Measurements from ENCODE around the gene RNF123.
"Not testable (repeated sequence)": the region's sequence is repeated elsewhere in the genome, so short reads cannot be mapped to it uniquely, and the experiment has no call there.

The RNF123 gene

DNA sequence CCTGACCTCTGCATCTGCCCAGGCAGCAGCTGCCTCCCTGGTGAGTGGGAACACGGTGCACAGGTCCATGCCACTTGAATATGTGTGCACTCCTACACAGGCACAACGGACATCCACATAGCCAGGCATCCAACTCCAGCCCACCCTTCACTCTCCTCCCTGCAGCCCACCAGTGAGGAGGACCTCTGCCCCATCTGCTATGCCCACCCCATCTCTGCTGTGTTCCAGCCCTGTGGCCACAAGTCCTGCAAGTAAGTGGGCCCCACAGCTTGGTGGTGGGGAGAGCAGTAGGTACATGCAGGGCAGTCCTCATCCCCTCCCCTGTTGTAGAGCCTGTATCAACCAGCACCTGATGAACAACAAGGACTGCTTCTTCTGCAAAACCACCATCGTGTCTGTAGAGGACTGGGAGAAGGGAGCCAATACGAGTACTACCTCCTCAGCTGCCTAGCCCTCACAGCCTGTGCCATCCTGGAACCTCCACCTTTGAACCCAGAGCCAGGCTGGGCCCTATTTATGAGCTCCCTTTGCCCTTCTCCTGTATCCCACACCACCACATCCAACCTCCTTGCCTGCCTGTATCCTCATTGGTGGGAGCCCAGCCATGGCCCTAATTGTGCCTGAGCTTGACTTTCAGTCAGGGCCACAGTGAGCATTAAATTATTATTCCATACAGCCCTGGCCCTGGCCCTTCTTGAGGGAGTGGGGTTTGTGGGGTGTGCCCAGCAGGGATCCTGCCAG, 31.7 kb downstream of the RNF123 start:
- DNase-seq (ENCODE audit: low read depth), result no peak

DNA sequence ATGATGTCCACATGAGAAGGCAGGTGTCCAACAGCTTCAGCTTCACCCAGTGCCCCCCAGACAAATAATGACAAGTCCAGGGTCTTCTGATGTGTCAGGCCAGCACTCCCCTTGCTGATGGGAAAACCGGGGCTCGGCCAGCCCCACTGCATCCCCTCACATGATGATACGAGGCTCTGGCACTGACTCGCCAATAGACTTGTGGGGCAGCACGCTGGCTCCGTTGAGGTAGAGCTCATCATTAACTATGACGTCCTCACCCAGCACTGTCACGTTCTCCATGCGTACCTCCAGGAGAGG, 32.2 kb downstream of the RNF123 start:
- DNase-seq (ENCODE audit: low read depth), result no peak

DNA sequence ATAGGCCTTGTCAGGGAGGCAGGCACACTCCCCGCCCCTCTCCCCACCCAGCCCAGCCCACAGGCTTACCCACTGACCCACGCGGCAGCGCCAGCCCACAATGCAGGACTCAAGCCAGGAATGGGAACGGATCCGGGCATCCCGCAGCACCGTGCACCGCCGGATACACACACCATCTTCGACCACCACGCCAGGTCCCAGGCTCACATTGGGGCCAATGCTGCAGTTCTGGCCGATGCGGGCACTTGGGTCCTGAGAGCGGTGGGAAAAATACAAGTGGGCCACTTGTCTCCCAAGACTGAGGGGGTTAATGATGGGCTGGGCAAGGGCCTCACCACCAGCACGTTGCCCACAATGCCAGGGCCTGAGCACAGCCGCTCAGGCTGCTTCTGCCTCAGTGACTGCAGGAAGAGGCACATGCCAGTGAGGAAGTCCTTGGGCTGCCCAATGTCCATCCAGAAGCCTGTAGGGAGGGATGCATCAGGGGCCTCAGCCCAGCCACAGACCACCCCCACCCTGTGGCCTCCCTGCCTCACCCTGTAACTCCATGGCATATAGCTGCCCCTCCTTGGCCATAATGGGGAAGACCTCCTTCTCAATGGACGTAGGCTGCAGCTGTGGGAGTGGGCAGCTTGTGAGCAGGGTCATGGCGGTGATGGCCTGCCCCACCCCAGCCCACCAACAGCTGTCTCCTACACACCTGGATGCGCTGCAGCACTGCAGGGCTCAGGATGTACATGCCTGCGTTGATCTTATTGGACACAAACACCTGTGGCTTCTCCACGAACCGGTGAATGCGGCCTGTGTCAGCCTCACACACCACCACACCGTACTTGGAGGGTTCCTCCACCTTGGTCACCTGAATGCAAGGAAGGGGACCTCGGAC, 32.8 kb downstream of the RNF123 start:
- DNase-seq (ENCODE audit: low read depth), result no peak

DNA sequence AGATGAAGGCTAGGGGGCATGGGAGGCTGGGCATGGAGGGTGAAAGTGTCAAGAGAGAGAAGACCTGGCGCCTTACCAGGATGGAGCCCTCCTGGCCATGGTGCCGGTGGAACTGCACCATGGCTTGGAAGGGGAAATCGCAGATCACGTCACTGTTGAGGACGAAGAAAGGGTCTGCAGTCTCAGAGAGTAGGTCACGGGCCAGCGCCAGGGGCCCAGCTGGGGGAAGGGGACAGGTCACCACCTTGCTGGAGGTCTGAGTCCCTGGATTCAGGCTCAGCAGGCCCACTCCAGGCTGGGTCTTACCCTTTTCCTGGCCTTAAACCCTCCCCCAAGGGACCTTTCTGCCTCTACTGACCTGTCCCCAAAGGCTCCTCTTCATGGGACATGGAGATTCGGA, 33.5 kb downstream of the RNF123 start:
- DNase-seq (ENCODE audit: low read depth), result no peak

DNA sequence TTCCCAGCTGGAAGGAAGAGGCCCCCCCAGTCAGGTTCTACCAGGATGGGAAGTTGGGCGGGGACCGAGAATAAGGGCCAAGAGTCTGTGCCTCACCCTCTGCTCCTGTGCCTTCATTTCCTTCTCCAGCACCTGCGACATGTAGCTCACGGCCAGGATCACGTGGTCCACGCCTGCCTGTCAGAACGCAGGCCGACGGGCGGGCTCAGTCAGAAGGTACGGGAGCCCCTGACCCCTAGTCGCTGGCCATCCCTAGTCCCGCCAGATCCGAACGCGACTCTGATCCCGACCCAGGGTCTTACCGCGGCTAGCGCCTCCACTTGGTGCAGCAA, 33.9 kb downstream of the RNF123 start:
- no peak for DNase-seq (ENCODE audit: low read depth)

DNA sequence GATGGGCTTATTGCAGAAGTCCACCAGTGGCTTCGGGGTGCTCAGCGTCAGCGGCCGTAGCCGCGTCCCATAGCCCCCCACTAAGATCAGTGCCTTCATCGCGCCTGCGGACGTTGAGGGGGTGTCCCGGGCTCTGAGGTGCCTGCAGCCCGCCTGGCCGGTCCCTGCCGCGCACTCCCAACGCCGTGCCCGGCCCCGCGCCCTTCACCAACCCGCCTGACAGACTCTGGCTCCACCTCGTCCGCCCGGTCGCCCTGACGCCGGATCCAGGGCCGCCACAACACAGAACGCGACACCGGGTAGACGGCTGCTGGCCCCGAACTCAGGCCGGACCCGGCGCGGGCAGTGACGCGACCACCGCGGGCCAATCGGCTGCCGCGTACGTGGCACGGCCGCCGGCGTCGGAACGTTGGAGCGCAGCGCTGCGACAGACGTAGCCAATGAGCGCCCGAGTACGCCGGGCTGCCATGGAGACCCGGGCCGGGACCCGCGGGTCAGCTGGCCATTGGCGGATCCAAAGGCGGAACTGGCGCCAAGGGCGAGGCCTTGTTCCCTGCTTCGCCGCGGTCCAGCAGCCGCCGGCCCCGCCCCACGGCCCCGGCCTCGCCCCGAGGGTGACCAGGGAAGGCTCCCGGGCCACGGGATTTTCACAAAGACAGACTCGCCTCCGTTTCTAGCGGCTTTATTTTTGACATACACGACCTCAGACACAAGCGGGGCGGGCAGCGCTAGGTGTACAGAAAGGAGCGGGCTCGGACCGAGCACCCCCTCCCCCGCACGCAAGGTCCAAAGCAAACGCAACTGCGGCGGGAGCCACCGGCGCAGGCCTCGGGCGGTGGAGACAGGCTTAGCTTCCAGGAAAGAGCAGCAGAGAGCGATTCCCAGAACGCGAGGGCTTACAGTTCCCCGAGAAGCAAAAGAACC, 34.5 kb downstream of the RNF123 start, which contains the start of gene GMPPB:
TSS of gene GMPPB (minus strand) at position 324 of the 924 bp plus-strand sequence. CDS start at position 99, 225 bp downstream.
- DNase-seq (ENCODE audit: low read depth), result peak; percentile 95

DNA sequence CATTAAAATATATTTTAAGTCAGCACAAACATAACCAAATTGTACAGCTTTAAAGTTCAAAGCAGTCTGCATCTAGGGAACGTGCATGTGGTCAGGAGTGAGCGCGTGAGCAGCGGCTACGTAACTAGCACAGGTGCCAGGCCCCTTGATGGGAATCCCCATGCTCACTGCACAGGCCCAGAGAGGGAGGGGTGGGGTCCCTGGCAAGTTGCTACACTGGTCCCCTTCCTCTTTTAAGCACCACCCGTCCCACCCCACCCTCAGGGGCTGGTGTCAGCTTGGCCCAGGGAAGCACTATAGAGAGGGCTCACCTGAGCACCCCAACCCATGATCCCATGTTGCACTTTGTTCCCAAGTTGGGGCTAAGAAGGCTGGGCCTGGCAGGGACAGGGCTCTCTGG, 35.2 kb downstream of the RNF123 start:
- DNase-seq (ENCODE audit: low read depth), result no peak

DNA sequence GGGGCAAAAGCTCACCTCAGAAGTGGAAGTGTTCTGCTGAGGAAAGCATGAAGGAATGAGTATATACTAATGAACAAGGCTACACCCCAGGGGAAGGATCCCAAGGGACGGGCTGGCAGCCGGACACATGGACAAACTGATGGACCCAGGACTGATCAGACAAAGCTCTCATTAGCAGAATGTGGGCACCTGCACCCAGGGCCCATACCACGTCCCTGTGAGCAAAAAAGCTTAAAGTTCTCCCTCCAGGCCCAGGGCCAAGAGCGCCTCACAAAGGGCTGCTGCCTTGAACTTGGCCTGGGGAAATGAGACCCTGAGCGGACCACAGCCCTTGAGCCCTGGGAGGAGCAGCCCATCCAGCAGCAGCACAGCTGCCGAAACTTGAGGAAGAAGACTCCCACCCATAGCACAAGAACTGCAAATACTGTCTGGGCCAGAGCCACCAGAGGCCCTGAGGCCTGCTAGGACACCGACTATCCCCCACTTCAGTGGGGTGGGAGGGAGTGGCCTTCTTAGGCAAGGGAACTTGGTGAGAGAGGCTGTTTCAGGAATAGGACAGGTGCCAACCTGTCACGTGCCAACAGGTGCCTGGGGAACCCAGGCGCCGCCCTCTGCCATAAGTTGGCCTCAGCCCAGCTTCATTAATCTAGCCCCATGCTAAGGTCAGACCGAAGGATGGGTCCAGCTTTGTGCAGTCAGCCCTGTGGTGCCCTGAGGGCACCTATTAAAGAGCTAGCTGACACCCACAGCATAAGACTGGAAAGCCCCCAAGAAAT, 36.7 kb downstream of the RNF123 start:
- DNase-seq (ENCODE audit: low read depth), result no peak

DNA sequence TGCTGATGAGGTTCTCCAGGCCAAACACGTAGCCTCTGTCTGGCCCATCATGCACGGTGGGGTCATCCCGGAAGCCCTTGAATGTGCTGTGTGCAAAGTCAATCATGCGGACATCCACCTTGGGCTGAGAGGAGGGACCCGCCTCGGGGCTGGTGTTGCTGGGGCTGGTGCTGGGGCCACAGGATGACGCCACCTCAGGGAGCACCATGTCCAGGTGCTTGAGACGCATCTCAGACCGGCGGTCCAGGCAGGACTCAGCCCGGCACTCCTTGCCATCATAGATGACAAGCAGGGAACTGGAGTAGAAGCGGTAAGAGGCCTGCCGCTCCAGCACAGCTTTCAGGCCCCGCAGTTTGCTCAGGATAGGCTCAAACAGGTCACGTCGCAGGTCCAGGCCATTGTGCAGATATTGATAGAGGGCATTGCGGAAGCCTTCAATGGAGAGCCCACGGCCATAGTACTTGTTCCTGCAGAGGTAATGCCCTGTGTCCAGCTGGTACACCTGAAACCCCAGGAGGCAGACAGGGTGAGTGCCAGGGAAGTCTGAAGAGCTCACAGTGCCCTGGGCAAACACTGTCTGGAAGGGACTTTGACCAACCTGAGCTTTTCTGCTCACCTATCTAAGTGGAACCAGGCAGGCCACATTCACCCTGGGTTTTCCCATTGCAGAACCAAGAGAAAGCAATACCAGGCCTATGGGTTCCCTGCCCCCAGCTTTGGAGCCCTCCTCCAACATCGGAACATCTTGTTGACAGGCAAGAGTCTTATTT, 38.0 kb downstream of the RNF123 start:
- DNase-seq (ENCODE audit: low read depth), result no peak

DNA sequence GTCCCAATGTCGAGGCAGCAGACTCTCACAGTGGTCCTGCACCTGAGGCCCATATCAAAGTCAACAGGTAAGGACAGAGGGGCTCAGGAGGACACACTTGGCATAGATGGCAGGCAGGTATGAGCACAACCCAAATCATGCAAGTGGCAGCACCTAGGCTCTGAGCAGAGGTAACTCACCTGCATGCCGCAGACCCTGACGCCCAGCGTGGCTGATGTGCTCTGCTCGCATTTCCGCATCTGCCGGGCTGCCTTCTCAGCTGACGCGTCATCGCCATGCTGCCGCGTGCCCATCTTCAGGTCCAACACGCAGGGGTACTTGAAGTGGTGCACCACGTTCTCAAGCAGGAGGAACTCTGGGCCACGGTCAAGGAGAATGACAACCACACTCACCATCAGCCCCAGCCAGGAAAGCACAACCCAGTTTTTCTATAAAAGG, 38.6 kb downstream of the RNF123 start:
- DNase-seq (ENCODE audit: low read depth), result no peak

DNA sequence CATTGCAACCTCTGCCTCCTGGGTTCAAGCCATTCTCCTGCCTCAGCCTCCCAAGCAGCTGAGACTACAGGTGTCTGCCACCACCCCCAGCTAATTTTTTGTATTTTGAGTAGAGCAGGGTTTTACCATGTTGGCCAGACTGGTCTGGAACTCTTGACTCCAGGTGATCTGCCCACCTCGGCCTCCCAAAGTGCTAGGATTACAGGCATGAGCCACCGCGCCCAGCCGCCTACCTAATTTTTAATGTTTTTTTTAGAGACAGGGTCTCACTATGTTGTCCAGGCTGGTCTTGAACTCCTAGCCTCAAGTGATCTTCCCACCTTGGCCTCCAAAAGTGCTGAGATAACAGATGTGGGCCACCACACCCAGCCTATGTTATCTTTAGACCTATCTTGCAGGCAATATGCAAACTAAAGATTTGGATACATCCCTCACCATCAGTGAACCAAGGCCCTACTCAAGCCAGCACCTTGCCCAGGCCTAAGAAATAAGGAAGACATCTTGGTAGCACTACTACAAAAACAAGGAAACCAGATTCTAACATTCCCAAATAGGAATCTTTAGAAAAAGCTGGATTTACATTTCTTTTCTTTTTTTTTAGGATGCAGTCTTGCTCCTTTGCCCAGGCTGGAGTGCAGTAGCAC, 40.7 kb downstream of the RNF123 start:
- DNase-seq (ENCODE audit: low read depth), result no peak

DNA sequence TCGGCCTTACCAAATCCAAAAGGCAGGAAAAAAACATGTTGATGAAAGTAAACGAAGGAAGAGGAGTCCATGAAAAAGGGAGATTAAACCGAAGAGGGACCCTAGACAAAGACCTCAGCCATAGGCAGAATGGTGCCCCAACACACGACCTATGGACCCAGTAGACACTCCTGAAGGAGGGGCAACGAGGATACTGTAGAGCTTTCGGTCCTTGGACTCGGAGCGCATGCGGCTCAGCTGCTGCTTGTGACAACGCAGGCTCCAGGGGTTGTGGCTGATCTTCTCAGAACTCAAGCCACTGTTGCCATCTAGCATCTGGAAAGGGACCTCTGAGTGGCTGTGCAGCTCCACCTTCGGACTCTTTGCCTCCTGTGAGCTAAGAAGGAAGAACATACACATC, 43.2 kb downstream of the RNF123 start:
- DNase-seq (ENCODE audit: low read depth), result no peak

DNA sequence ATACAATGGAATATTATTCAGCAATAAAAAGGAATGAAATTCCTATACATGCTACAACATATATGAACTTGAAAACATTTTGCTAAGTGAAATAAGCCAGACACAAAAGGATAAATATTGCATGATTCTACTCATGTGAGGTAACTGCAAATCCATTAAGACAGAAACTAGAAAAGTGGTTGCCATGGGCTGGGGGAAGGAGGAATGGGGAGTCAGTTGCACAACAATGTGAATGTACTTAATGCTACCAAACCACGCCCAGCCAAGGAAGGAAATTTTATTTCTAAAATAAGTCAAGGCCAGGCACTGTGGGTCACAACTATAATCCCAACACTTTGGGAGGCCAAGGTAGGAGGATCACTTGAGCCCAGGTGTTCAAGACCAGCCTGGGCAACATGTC, 44.2 kb downstream of the RNF123 start:
- no peak for DNase-seq (ENCODE audit: low read depth)

DNA sequence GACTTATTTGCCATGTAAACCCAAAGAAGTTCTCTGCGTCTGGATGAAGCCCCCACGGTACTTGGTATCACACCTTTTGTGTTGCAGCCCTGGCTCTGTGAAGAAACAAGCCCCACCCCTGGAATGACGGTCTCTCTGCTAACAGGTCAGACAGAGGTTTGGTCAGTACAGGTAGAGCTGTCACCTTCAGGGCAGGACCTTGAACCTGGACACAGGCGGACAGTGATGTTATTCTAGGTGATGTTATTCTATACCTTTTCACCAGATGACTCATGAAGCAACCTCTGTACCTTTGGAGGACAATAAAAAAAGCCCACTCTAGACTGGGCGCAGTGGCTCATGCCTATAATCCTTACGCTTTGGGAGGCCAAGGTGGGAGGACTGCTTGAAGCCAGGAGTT, 45.4 kb downstream of the RNF123 start:
- DNase-seq (ENCODE audit: low read depth), result no peak

DNA sequence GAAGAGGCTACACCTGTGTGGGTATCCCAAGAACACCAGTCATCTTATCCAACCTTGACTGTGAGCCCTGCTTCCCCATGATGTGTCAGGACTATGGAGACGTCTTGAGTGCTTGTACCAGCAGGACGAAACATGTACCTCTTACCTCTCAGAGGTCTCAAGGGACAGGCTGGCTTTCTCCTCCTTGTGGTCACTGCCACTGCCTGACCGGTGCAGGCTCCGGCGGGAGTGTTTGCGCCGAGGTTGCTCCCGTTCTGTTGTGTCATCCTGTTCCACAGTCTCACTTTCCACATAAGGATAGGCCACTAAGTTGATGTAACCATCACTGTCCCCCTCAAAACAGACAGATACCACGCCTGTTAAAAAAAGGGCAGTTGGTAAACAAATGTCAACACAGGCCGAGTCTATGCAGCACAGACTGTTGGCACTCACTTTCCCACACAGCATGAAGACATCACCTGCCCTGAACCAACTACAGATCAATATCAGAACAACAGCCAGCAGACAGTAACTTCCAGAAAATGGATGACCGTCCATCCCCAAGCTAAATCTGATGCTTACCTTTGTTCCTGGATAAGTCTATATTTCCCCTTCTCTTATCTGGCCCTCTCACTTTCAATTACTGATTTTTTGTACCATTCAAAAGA, 48.8 kb downstream of the RNF123 start:
- DNase-seq (ENCODE audit: low read depth), result no peak

DNA sequence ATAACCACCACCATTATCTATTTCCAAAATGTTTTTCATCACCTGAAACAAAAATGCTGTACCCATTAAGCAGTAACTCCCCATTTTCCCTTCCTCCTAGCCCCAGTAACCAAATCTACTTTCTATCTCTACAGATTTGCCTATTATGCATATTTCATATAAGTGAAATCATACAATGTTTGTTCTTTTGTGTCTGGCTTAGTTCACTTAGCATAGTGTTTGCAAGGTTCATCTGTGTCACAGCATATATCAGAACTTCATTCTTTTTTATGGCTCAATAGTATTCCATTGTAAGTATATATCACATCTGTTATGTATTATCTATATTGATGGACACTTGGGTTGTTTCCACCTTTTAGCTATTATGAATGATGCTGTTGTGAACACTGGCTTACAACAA, 51.1 kb downstream of the RNF123 start:
- DNase-seq (ENCODE audit: low read depth), result no peak

DNA sequence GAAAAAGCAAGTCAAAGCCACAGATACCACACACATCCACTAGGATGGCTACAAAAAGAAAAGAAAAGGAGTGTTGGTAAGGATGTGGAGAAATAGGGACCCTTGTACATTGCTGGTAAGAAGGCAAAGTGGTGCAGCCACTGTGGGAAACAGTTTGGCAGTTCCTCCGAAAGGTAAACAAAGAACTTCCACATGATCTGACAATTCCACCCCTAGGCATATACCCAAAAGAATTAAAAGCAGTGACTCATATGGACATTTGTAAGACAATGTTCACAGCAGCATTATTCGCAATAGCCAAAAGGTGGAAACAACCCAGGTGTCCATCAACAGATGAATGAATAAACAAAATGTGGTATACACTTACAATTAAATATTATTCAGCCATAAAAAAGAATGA, 56.6 kb downstream of the RNF123 start:
- no peak for DNase-seq (ENCODE audit: low read depth)

DNA sequence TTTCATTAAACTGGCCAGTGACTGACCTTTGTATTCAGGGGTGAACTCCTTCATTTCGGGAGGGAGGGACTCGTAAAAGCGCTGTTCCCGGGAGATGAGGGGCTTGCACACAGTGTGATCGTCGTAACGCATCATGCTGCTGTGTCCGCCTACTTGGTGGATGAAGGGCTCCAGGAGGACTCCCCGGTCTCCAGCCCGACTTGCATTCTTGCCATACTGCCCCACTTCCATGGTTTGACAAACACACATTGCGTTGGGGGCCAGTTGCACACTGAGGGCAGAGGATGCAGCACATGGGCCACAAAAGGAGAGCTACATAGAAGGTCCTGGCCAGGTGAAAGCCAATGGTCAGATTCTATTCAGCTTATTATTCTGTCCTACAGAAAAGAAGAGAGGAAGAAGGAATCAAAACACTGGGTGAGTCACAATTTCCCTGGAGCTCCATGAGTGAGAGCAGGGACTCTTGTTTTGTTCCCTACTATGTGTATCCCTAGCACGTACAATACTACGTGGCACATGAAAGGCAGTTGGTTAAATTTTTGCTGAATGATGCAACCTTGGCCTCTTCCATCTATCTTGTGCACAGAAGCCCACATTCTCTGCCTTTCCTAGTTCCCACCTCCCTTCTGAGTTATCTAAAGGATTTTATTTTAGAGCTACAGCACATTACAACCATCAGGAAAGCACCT, 58.6 kb downstream of the RNF123 start:
- no peak for DNase-seq (ENCODE audit: low read depth)

DNA sequence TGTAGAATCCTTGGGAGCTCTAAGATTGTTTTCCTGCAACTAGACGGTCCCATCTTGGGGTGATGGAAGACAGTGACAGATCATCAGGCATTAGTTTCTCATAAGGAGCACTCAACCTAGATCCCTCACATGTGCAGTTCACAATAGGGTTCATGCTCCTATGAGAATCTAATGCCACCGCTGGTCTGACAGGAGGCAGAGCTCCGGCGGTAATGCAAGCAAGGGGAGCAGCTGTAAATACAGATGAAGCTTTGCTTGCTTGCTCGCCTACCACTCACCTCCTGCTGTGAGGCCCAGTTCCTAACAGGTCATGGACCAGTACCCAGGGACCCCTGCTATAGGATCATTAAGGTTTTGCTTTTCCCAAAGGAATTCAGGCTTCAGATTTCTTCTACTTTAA, 59.5 kb downstream of the RNF123 start:
- DNase-seq (ENCODE audit: low read depth), result not testable (repeated sequence)

Data from GM04504 (cell line).